Transverse colon (tissue), 4 donors: ENCODE measurements around the gene C2orf49. TPM values are rescaled to one million over a fixed set of nuclear protein-coding genes. Genes with fewer than 3 reads are reported as not detected.

Experiments
- DNase-seq: peaks from one replicate; pipeline ENCODE4 v3.0.0-alpha.2; 2019
- H3K27ac ChIP-seq, 4 donors: fragments of 200-600 bp; sonication (generic); 2 replicates each; pipeline ENCODE4 v1.5.1; 2016 to 2018; ENCODE audit warnings: inconsistent platforms in 4 of 4
- H3K27me3 ChIP-seq: fragments of 200-600 bp; sonication (generic); 2 replicates; pipeline ENCODE4 v1.5.1; 2017; ENCODE audit warnings: inconsistent platforms
- H3K36me3 ChIP-seq, 4 donors: fragments of 200-600 bp; sonication (generic); 2 replicates each; pipeline ENCODE4 v1.5.1; 2017 to 2019; ENCODE audit warnings: inconsistent platforms in 4 of 4
- H3K4me1 ChIP-seq, 4 donors: fragments of 200-600 bp; sonication (generic); 2 replicates each; pipeline ENCODE4 v1.5.1; 2017 to 2020; ENCODE audit warnings: inconsistent platforms in 4 of 4
- H3K4me3 ChIP-seq, 4 donors: fragments of 200-600 bp; sonication (generic); 1 replicate in 1 of 4; 2 replicates in 3 of 4; pipeline versions ENCODE4 v1.5.1 to v1.6.1; 2017 to 2019; ENCODE audit warnings: inconsistent platforms in 4 of 4
- H3K9me3 ChIP-seq, 2 donors: fragments of 200-600 bp; sonication (generic); 2 replicates each; pipeline ENCODE4 v1.5.1; 2017 to 2019; ENCODE audit warnings: inconsistent platforms in 2 of 2
- EP300 ChIP-seq: sonication (generic); formaldehyde crosslinking; IDR thresholded peaks from one replicate; pipeline ENCODE4 v1.6.1; 2017; ENCODE audit warnings: antibody characterized with exemption, low read depth
- POLR2A ChIP-seq: fragments of 450-650 bp; IDR thresholded peaks from one replicate; pipeline ENCODE4 v1.6.1; 2016; ENCODE audit warnings: antibody characterized with exemption, mild to moderate bottlenecking, moderate library complexity
- POLR2AphosphoS5 ChIP-seq, 3 donors: sonication (generic); formaldehyde crosslinking; IDR thresholded peaks; one replicate each; pipeline ENCODE4 v1.6.1; 2016; ENCODE audit warnings: antibody characterized with exemption in 3 of 3
- WGBS, 2 donors: methylation state at CpG; one replicate each; pipeline ENCODE4 v1.1.5; 2018; ENCODE audit warnings: low coverage in 1 of 2; 5-methylcytosine and 5-hydroxymethylcytosine counted together
- in situ Hi-C, 4 donors: fragments of 200-750 bp; cut with MboI; loops; one replicate each; pipeline versions ENCODE4 v1.15.0 to v1.15.1; 2017; ENCODE audit warnings: low sequenced_read_pairs in 3 of 4, low pct_ligation_motif_present in 1 of 4, low pct_unique_long_range_greater_than_20kb in 1 of 4
- intact Hi-C: fragments of 100-400 bp; cut with DNase I; formaldehyde crosslinking; loops from one replicate; pipeline ENCODE4 v1.15.1; 2023; ENCODE audit warnings: low total_unique reads
- total RNA-seq, 4 donors: library from RNA; depleted of rRNA; stranded (reverse); fragments of >200 nt; gene quantifications; one replicate each; pipeline ENCODE4 v1.1.0, GENCODE V29; 2016
- TF ChIP-seq, protein P1 (sequence below), 5 experiments: fragments of 200-600 bp in 3 of 5; fragments of 450-650 bp in 2 of 5; sonication (generic) in 3 of 5; IDR thresholded peaks; 1 replicate in 2 of 5; 2 replicates in 3 of 5; pipeline ENCODE4 v1.5.1; 2016 to 2017; ENCODE audit warnings: antibody characterized with exemption in 5 of 5, inconsistent platforms in 3 of 5, mild to moderate bottlenecking in 2 of 5, moderate library complexity in 1 of 5

The C2orf49 gene
- total RNA-seq, 4 donors from 2014 or later, result 1.8 to 17.6 (median 14.5) TPM

DNA sequence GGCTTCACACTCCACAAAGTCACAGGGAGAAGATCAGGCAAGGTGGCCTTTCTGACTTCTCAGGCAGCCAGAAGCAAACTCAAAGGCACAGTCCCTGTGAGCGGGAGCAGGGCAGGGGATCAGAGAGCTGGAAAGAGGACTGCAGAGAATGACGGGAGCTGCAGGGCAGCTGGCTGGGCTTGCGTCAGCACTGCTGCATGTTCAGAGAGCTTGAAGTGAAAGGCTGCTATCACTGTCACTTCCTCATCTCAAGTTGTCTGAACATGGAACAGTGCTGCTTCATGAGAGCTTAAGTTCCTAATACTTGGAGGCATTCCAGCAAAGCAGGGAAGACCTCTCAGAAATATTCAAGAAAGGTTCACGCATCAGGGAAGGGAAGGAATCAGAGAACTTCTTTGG, 28.2 kb upstream of the C2orf49 start:
- no peaks in the 10 kb centered on the region for H3K27me3 ChIP-seq
- TF ChIP-seq EP300, result no peak
- TF ChIP-seq POLR2A, result no peak

DNA sequence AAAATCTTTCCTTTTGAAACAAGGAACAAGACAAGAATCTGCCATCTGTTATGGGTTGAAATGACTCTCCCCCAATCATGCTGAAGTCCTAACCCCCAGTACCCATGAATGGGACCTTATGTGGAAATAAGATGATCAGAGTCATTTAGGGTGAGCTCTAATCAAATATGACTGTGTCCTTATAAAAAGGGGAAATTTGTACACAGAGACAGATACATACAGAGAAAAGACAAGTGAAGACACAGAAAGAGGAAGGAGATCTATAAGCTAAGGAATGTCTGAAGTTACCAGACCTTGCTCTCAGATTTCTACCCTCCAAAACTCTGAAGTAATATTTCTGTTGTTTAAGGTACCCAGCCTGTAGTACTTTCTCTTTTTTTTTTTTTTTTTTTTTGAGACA, 23.5 kb upstream of the C2orf49 start:
- Histone ChIP-seq H3K36me3 (no peaks in the 10 kb centered on the region), H3K27me3 (no peaks in the 10 kb centered on the region), H3K4me3 (no peak overlapping the region), H3K9me3 (no peaks in the 10 kb centered on the region), H3K4me1 (peaks cover 0 to 6% (median 0%) of the 10 kb centered on the region in 4 donors), H3K27ac (no peak overlapping the region)
- DNase-seq, result no peak
- intact Hi-C loops, result no loop called here
- in situ Hi-C loops, result no loop called here
- TF ChIP-seq POLR2AphosphoS5 (IDR thresholded peaks at IDR 0.05) (no peak), EP300 (no peak), POLR2A (no peak)
- TF ChIP-seq, protein P1, sequence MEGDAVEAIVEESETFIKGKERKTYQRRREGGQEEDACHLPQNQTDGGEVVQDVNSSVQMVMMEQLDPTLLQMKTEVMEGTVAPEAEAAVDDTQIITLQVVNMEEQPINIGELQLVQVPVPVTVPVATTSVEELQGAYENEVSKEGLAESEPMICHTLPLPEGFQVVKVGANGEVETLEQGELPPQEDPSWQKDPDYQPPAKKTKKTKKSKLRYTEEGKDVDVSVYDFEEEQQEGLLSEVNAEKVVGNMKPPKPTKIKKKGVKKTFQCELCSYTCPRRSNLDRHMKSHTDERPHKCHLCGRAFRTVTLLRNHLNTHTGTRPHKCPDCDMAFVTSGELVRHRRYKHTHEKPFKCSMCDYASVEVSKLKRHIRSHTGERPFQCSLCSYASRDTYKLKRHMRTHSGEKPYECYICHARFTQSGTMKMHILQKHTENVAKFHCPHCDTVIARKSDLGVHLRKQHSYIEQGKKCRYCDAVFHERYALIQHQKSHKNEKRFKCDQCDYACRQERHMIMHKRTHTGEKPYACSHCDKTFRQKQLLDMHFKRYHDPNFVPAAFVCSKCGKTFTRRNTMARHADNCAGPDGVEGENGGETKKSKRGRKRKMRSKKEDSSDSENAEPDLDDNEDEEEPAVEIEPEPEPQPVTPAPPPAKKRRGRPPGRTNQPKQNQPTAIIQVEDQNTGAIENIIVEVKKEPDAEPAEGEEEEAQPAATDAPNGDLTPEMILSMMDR (IDR thresholded peaks at IDR 0.05), result no peak

More for the DNA sequence above, 28.2 kb upstream of the C2orf49 start:
- Histone ChIP-seq H3K4me3 (no peak overlapping the region), H3K9me3 (no peaks in the 10 kb centered on the region), H3K36me3 (peaks cover 0 to 6% (median 0%) of the 10 kb centered on the region in 4 donors), H3K4me1 (peaks cover 0 to 6% (median 0%) of the 10 kb centered on the region in 4 donors), H3K27ac (no peak overlapping the region)
- in situ Hi-C loops (no loop called here), intact Hi-C loops (no loop called here)
- WGBS, 2 donors, result 84 to 88% methylated on average over 1 to 4 of the region's 4 CpGs
- no peak for DNase-seq

DNA sequence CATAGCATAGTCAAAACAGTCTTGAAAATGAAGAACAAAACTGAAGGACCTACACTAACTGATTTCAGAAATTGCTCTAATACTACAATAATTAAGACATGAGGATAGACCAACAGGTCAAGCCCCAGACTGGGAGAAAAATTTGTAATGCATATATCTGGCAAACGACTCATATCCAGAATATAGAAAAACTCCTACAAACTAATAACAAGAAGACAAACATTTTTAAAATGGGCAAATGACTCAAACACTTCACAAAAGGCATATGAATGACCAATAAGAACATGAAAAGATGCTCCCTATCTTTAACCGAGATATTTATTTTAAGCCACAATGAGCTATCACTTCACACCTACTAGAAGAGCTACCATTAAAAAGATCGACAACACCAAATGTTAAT, 22.0 kb upstream of the C2orf49 start:
- H3K4me1 ChIP-seq, result peaks cover 0 to 8% (median 0%) of the 10 kb centered on the region in 4 donors
- DNase-seq, result no peak
- no peaks in the 10 kb centered on the region for H3K9me3 ChIP-seq
- H3K27ac ChIP-seq, result no peak overlapping the region
- H3K4me3 ChIP-seq, result no peak overlapping the region
- H3K27me3 ChIP-seq, result no peaks in the 10 kb centered on the region
- in situ Hi-C loops, result no loop called here
- WGBS, 2 donors, result 80 to 83% methylated on average over 3 of the region's 3 CpGs
- H3K36me3 ChIP-seq, result no peaks in the 10 kb centered on the region
- intact Hi-C loops, result no loop called here
- TF ChIP-seq POLR2A, result no peak
- no peak for TF ChIP-seq POLR2AphosphoS5 (IDR thresholded peaks at IDR 0.05)
- TF ChIP-seq, protein P1 (IDR thresholded peaks at IDR 0.05), result no peak
- no peak for TF ChIP-seq EP300

DNA sequence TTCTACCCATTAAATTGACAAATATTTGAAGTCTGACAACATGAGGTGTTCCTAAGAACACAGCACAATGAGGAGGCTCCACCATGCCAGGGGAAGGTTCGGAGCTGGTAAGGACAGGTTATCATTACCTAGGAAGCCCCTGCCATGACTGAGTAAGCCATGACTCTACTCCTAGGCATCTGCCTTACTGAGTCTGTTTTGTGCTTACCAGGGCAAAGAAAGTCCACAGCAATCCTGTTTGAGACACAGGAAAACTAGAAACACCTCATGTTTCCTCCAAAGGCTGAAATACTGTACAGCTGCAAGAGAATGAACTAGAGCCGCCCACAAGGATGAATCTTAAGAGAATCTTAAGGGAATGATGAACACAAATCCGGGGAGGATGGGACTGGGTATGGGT, 19.4 kb upstream of the C2orf49 start:
- WGBS, 2 donors, result 95 to 100% methylated on average over 2 to 3 of the region's 3 CpGs
- in situ Hi-C loops, result no loop called here
- intact Hi-C loops, result no loop called here
- TF ChIP-seq, protein P1 (IDR thresholded peaks at IDR 0.05), result no peak
- TF ChIP-seq POLR2AphosphoS5 (IDR thresholded peaks at IDR 0.05) (no peak), EP300 (no peak), POLR2A (no peak)
- Histone ChIP-seq H3K4me1 (peaks cover 0 to 8% (median 0%) of the 10 kb centered on the region in 4 donors), H3K9me3 (no peaks in the 10 kb centered on the region), H3K27me3 (no peaks in the 10 kb centered on the region), H3K4me3 (no peak overlapping the region), H3K36me3 (no peaks in the 10 kb centered on the region), H3K27ac (no peak overlapping the region)
- no peak for DNase-seq

DNA sequence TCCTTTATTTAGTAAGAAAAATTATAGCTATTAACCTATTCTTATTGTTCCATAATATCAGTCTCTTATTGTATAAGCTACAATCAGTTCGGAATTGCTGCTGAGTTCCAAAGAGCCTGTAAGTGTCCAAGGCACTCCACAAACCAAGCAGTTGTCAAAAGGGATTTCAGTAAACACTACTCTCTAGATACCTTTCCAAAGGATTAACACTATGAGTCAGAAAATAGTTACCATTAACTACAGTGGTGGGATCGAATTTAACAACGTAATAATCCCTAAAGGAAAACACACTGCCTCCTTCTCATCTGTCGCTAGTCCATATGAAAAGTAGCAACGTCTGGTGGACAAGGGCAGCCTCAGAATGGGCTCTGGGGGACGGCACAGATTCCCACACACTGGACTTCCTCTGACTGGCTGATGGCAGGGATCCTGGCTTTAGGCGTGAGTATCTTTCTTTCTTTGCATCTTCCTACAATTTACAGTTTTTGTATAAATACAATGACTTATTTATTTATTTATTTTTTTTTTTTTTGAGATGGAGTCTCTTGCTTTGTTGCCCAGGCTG, 16.6 kb upstream of the C2orf49 start:
- Histone ChIP-seq H3K27me3 (no peaks in the 10 kb centered on the region), H3K36me3 (no peaks in the 10 kb centered on the region), H3K4me1 (peaks cover 0 to 8% (median 0%) of the 10 kb centered on the region in 4 donors), H3K27ac (no peak overlapping the region), H3K9me3 (no peaks in the 10 kb centered on the region), H3K4me3 (no peak overlapping the region)
- intact Hi-C loops, result no loop called here
- DNase-seq, result no peak
- TF ChIP-seq EP300 (no peak), POLR2AphosphoS5 (IDR thresholded peaks at IDR 0.05) (no peak), POLR2A (no peak)
- TF ChIP-seq, protein P1 (IDR thresholded peaks at IDR 0.05), result no peak
- in situ Hi-C loops, result no loop called here
- WGBS, 2 donors, result 54 to 60% methylated on average over 7 of the region's 7 CpGs
